ENCODE measurements around the gene LMO3.

Gene LMO3

DNA sequence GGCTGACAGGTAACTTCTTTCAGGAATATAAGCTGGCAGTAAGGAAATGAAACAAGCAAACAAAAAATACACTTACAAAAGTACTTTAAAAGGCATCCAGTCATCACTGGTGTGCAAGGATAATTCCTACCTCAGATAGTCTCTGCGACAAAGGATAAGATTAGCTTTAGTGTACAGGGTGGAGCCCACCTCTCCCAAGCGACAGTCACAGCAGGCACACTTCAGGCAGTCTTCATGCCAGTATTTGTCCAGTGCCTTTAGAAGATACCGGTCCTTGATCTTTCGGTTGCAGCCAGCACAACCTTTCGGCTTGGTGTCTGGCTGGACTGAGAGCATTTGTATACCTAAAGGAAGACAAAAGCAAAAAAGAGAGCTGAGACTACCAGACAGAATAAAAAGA lies 5.4 kb downstream of the LMO3 start:
- DNase-seq (ENCODE audit: low read depth) = no peak

DNA sequence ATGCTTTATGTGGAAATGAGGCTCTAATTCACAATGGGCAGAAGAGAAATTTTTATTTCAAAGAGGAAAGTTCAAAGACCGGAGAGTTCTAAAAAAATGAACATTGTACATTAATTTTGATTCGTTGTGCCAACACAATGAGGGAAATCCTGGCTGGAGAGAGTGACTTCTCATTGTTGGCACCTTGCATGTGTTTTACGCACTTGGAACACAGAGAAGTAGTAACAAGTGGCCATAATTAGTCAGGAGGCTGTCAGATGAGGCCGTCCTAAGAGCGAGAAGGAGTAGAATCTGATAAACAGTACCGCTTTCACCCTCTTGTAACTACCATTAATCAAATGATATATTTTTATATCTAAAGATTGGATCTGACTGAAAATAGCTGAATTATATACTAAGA lies 6.9 kb downstream of the LMO3 start:
- DNase-seq (ENCODE audit: low read depth) = no peak

DNA sequence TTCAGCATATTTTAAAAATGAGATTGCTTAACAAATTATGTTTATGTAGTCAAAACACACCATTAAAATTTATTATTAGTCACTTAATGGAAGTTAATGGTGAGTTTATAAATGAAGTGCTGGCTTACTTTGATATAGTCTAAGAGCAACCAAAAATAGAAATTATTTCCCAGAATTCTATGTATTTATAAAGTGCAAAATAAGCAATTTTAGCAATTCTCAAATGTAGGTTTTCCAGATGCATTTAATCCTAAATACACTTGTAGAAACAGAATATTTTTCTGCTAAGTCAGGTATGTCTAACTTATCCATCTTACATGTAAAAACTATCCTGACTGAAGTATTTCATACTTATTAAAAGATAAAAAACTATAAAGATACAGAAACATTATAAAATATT lies 11.2 kb downstream of the LMO3 start:
- DNase-seq (ENCODE audit: low read depth) = no peak

DNA sequence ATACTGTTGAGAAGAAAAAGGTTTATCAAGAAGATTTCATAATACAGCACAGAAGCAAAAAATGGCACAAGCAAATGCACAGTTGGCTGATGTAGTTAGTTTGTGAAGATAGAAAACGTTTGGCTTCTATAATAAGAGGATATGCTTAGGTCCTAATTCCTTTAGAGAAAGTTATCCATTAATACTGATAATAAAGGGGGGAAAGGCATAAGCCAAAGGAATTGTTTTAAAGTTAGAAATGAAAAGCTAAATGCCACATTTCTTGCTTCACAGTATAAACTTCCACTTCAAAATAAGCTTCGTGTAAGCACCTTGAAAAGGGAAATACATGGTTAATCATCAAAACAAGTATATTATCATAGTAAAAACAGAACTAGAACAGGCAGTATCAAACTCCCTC lies 12.4 kb downstream of the LMO3 start:
- DNase-seq (ENCODE audit: low read depth) = no peak

DNA sequence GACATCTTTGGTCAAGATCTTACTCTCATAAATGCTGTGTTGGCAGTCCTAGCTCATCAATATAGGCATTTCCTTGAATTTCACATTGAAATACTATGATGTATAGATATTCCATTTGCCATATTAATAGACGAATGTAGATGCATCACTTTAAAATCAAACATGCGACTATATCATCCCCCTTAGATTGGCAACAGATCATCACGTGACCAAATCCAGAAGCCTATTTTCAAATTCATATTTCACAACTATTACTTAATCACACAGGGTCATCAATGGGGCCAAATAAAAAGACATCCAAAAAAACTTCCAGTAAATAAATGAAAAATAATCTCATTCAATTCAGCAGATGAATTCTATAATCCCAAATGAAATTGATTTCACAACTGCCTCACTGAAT lies 15.3 kb downstream of the LMO3 start:
- no peak for DNase-seq (ENCODE audit: low read depth)

DNA sequence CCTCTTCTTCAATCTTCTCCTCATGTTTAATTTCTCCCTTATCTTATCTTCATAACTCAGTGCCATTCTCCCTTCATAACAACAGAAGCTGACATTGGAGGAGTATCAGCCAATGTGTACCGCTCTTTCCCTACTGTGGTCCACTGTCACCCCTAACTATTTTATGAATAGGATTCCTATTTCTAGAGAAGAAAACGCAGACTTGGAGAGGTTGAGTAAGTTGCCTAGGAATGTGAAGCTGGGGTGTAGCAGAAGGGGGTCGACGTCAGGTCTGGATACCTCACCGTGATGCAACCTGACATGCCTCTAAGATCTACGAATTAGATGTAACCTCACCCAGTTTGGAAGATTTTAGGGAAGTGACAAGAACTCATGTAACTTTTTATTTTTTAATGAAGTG lies 17.1 kb downstream of the LMO3 start:
- no peak for DNase-seq (ENCODE audit: low read depth)

DNA sequence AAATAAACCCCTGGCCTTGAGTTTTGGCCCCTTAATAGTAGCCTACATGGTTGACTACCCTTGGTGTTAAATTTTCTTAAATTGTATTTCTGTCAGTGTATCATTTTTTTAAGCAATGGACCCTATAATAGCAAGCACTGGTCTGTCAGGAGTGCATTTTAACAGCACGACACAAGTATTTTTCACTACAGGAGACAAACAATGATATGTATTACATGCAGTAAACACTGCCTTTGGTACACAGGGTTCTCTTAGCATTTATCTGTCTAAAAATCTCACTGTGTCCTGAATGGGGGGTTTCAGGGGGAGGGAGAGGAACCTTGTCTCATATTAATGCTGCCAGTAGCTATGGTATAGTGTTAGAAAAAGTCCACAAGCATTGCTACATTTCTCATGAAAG lies 18.4 kb downstream of the LMO3 start:
- no peak for DNase-seq (ENCODE audit: low read depth)

DNA sequence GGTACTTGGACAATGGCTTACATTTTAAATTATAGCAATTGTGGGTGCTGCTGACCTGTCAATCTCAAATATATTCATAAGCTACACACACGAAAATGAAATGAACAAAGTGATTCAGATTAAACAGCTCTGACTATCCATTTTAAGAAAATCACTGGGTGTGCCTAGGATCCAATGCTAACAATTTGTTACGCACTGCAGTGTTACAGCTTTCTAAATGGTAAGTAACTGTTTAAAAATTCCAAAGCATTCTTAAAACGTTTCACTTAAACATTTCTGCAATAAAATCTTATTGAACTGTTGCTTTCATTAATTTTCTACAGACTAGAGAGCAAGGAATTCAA lies 18.9 kb downstream of the LMO3 start:
- DNase-seq (ENCODE audit: low read depth) = no peak

DNA sequence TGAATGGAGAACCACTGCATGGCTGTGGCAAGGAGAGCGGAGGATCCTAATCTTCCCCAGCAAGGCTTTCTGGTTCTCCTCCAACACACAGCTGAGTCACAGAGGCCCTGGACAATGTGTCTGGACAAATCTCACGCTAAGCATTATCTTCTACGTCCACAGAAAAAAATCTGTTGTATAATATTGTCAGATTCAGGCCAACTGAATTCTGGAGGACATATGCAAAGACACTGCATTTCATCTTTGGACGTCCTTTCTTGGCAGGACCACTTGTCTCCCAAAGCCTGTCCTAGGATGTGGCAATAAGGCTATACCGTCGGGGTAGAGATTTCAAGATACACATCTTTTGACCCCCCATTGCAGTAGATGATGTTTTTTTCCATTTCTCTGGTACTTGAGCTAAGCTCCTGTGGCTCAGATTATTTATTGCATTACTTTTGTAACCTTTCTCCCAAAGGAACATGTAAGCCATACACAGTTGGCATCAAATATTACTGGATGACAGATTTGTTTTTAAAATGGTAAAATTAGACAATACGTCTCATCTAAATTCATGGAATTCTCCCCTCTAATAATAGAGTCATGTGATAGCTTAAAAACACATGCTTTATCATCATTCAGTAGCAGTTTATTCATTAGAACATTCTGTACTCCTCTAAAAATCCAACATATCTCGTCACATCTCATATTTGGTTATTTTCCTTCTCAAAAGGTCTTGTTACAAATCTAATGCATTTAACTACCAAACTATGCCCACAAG lies 19.4 kb downstream of the LMO3 start:
- DNase-seq (ENCODE audit: low read depth) = no peak

DNA sequence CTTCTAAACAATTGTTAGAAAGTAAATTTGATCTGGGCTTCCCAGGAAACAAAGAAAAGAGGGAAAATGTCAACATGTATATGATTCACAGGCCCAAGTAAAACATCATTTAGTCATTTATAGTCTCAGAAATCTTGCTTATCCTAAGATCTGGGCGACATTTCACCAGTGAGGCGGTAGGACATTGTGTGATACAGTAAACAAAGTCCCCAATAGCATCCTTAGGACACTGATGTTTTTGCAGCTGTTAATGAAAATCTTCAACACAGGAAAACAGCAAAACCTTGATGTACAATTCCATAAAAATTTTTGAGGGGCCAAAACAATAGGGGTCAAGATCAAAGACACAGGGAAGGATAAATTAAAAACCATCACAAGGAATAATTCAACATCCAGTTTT lies 20.2 kb downstream of the LMO3 start:
- DNase-seq (ENCODE audit: low read depth) = no peak

DNA sequence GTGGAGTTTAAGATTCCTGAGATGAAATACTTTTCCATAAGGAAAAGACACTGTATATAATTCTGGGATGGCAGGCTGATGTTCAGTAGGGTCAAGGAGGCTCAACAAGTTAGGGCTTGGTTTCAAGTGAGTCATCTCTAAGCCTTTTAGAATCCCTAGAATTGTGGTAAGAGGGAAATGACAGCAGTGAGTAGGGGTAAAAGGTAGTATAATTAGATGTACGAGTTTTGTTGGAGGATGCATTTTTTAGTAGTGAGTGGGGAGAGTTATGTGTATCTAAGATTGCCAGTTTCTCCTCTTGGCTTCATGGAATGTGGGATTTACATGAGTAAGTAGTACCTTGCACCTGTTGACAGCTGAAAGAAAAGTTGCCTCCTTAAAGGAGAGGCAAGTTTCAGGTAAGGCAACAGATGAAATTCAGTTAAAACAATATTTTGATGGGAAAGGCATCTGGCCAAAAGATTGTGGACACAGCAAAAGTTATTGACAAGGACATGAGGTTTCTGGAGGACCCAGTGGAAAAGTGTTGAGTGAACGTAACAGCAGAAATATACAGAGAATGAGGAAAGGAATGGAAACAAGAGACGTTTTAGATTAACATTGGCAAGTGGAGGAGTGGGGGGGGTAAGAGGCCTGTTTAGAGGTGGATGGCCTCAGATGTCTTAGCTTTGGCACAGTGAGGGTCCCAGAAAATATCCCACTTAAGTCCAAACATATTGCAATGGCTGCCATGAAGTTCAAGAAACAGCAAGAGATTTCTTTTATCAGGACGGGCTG lies 21.8 kb downstream of the LMO3 start:
- DNase-seq (ENCODE audit: low read depth) = no peak

DNA sequence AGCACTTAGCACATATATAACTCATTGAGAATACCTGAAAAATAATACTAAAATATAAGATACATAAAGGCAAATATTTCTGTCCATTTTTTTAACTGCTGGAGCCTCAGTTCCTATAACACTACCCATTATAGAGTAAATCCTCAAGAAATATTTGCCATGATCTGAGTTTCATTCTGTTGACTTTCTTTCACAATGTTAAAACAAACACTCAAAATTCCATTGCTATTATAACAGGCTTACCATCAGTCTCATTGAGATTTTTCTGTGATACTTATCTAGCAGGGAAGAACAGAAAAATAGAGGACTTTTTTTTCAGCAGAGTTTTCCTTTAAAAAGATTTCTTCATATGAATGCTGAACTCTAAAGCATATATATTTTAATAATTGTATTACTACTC lies 24.5 kb downstream of the LMO3 start:
- DNase-seq (ENCODE audit: low read depth) = no peak

DNA sequence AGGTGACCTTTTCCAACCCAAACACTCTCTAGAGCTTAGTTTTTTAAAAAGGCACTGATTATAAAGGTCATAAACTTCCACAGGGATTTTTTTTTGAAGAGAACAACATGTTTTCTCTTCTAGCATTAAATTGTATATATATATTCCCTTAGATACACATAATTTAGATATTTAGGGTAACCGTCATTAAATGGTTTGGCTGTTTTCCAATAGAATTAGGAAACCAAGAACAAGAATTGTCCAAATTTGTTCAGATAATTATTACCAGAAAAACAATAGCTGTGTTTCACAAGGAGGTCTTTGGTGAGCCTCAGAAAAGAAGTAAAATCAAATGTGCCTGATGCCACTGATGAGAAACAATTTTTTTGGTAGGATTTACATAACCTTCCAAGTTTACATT lies 26.9 kb downstream of the LMO3 start:
- DNase-seq (ENCODE audit: low read depth) = no peak

DNA sequence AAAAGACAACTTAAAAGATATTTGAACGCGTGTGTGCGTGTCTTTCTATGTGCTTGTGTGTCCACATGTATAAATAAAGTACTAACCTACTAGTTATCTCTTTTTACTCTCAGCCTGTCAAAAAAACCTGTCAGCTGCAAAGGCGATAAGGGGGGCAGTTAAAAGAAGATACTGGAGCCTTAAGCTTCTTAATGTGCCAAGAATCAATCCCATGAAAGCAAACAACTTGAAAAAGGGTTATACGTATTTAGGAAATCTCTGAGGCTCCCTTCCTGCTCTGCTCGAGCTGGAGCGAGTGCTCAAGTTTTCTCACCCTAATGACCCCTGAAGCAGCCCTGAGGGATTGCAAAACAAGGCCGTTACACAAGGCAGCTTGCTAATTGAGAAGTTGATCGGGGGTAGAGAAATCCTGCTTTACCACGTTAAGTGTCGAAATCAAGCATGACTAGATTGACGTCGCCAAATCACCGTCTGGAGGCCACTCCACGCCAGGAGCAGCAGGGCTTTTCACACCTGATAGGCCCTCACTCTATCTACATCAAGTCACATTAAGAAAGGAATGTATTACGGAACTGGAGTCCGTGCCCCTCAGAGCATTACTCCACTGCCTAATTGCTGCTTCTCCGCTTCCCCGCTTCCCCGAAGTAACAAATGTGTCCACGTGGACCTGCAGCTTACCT lies 32.4 kb downstream of the LMO3 start:
- no peak for DNase-seq (ENCODE audit: low read depth)

DNA sequence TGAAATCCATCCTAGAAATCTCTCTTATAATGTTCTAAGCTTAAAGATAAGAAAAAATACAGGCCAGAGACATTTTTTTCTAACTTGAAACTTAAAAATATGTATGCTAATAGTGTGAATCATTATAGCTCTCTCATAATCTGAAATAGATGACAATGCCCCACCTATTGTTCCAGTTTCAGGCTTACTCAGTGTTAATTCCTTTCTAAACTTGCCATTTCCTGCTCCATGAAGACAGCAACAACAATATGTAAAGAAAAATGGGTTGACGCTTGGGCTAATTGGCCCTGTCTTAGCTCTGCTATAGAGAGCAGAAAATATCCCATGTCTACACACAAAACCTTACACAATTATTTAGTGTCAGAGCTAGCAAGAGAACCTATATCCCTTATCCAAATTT lies 37.1 kb downstream of the LMO3 start:
- DNase-seq (ENCODE audit: low read depth) = no peak

DNA sequence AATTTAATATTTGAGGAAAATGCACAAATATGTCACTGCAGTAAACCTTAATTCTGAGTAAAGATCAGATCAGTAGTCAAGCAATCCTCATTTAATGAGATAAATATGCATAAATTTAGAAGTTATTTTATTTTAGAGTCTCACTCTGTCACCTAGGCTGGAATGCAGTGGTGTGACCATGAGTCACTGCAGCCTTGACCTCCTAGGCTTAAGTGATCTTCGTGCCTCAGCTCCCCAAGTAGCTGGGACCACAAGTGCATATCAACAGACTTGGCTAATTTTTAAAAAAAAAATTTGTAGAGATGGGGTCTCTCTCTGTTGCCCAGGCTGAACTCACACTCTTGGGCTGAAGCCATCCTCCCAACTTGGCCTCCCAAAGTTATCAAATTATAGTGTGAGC lies 41.3 kb downstream of the LMO3 start:
- DNase-seq (ENCODE audit: low read depth) = no peak

DNA sequence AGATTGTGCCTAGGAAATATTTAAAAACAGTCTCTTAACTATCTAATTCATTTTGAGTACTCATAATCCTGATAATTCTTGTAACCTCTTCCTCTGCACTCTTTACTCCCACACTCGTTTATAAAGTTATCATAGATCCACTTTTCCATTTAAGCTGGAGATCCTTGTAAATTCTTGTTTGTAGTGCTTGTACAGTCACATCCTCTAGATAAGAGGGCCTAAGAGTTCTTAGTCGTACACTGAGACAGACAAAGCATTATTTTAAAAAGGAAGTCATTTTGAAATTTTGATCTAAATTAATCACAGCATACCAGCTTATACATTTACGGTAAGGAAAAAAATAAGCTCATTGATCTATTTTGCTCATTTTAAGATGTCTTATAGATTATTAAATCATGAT lies 42.5 kb downstream of the LMO3 start:
- no peak for DNase-seq (ENCODE audit: low read depth)

DNA sequence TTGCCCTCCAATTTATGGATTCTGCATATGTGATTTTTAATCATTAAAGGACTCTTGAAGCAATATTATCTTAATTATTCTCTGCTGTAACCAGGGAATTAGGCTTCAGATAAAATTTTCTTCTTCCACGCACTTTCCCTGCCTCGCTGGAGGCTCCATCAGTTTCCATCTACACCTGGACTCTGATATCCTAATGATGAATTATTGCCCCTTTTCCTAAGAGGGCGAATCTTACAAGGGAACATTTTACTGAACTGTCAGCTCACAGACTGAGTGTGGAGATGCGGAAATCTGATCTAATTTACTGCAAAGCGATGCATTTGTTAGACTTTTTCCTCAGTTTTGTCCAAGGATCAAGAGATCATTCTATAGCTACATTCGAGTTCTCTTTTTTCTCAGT lies 43.0 kb downstream of the LMO3 start:
- DNase-seq (ENCODE audit: low read depth) = no peak

DNA sequence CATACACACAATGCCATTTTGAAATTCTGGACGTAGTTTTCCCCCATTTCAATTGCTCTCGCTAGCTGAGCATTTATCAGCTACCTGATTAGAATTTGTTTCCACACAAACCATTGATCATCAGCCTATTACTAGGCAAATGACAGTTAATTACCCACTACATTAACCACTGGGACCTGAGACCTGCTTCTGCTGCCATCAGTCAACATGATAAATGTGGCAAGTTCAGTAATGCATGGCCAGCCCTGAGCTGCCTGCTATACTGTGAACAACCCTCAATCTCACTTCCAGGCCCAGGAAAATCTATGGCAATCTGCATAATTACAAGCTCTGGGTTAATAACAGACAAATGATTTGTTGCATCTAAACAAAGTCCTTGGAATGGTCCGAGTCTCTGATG lies 43.5 kb downstream of the LMO3 start:
- DNase-seq (ENCODE audit: low read depth) = no peak

DNA sequence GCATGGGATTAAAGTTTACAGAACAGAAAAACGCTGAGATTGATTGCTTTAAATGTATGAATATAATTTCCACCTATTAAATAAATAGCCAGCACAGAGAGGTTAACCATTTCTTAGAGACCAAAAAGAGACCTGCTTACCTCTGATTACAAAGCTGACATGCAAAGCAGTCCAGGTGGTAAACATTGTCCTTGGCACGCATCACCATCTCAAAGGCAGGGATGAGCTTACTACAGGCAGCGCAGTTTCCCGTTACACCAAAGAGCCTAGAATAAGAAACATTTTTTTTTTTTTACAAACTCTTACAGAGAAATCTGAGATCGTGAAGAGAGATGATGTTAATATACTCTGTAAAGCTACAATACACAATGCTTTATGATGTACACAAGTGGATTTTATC lies 45.7 kb downstream of the LMO3 start:
- no peak for DNase-seq (ENCODE audit: low read depth)

DNA sequence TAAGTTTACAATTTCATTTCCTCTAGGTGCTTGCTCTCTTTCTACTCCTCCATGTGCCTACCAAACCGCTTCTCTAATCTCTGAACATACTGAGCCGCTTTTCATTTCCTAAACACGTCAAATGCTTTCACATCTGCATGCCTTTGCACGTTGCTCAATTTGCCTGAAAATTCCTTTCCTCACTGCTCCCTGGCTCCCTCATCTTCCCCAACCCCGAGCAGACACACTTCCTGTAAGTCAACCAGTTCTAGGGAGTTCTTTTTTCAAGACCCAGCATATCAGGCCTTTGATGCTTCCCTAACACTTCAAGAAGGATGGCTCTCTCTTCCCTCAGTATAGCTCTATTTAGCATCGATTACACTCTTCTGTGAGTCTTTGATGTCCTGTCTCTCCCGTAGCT lies 50.3 kb downstream of the LMO3 start:
- DNase-seq (ENCODE audit: low read depth) = no peak

DNA sequence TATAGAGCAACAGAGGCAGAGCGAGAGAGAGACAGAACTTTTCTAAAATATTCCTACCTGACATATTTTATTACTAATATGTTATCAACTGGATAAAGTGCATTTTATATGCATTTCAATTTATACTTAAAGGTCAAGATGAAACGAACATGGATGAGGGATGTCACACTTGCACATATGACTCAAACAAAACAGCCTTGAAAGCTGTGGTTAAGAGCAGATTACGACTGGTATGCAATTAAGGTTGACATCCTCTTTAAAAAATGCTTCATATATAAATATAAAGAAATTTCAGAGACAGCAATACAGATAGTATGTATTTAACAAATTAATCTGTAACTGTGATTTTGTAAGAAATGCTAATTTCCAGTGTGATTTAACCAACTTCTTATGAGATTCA lies 52.5 kb downstream of the LMO3 start:
- DNase-seq (ENCODE audit: low read depth) = no peak

DNA sequence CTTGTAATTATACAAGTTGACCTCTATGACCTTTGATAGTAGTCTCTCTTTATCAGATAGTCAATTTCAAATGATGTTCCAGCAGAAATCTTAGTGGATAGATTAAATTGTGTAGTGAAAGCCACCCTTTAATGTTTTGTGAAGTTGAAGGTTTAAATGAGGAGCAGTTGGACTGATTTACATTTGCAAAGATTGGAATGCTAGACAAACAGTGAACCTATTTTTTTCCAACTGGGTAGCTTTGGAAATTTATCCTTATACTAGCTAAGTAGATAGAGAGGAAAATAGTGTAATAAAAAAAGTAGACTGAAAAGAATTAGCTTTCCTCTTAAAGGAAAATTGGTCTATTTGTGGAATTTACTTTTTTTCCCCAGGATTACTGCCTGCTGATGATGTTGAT lies 53.7 kb downstream of the LMO3 start:
- DNase-seq (ENCODE audit: low read depth) = no peak

DNA sequence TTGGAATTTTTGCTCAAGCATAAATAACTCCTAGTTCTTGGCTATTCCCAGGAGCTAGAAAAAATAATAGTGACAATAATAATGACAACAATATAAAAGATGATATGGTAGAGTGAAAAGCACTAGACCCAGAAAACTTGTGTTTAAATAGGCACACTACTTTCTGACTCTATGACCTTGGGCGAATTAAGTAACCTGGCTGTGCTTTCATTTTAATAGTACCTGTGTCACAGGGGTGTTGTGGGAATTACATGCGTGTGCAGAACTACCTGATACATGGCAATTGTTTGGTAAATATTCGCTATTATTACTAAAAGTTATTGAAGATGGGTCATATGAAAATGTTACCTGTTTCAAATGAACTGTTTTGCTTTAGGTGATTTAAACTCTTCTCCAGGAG lies 60.1 kb downstream of the LMO3 start:
- no peak for DNase-seq (ENCODE audit: low read depth)

All from activated gamma-delta T cell treated with anti-CD3 and anti-CD28 coated beads, Interleukin-2, amount 50 U/mL, for 16 hours (primary cell).